SK-N-SH treated with all-trans-retinoic acid at 6 μM for 48 hours (cell line): Measurements from ENCODE around the gene CXCR6.

ENCODE experiments used
- ARNTL ChIP-seq: fragments of 450-650 bp; formaldehyde crosslinking; IDR thresholded peaks from 2 replicates; pipeline ENCODE4 v1.5.0; 2020; ENCODE audit warnings: low read depth, mild to moderate bottlenecking, moderate library complexity, borderline replicate concordance
- BACH2 ChIP-seq: fragments of 250-450 bp; sonication (Bioruptor Pico); IDR thresholded peaks from 2 replicates; pipeline ENCODE4 v1.9.0; 2021; ENCODE audit warnings: mild to moderate bottlenecking, borderline replicate concordance
- CREB5 ChIP-seq: fragments of 250-450 bp; sonication (Bioruptor Pico); IDR thresholded peaks from 2 replicates; pipeline ENCODE4 v1.5.1; 2020; ENCODE audit warnings: low read depth, mild to moderate bottlenecking, moderate library complexity
- CSDC2 ChIP-seq: fragments of 250-450 bp; sonication (Bioruptor Pico); IDR thresholded peaks from 2 replicates; pipeline ENCODE4 v1.5.0; 2020; ENCODE audit warnings: mild to moderate bottlenecking, moderate library complexity
- GLIS3 ChIP-seq: fragments of 250-450 bp; sonication (Bioruptor Pico); IDR thresholded peaks from 2 replicates; pipeline ENCODE4 v1.5.0; 2020; ENCODE audit warnings: mild to moderate bottlenecking, moderate library complexity
- PATZ1 ChIP-seq: fragments of 250-450 bp; sonication (Bioruptor Pico); IDR thresholded peaks from 2 replicates; pipeline ENCODE4 v1.8.0; 2020; ENCODE audit warnings: mild to moderate bottlenecking, moderate library complexity, borderline replicate concordance
- PPARA ChIP-seq: fragments of 250-450 bp; sonication (Bioruptor Pico); IDR thresholded peaks from 2 replicates; pipeline ENCODE4 v1.5.0; 2020; ENCODE audit warnings: mild to moderate bottlenecking, borderline replicate concordance
- RARB ChIP-seq: fragments of 250-450 bp; sonication (Bioruptor Pico); IDR thresholded peaks from 2 replicates; pipeline ENCODE4 v1.8.0; 2021; ENCODE audit warnings: mild to moderate bottlenecking, moderate library complexity
- TCF4 ChIP-seq: fragments of 250-450 bp; sonication (Bioruptor Pico); IDR thresholded peaks from 2 replicates; pipeline ENCODE4 v1.8.0; 2021; ENCODE audit warnings: mild to moderate bottlenecking, moderate library complexity, borderline replicate concordance
- TOX ChIP-seq: fragments of 250-450 bp; sonication (Bioruptor Pico); IDR thresholded peaks from 2 replicates; pipeline ENCODE4 v1.8.0; 2021; ENCODE audit warnings: mild to moderate bottlenecking, moderate library complexity, borderline replicate concordance
- ZC3H10 ChIP-seq: fragments of 250-450 bp; sonication (Bioruptor Pico); IDR thresholded peaks from 2 replicates; pipeline ENCODE4 v1.5.1; 2021; ENCODE audit warnings: mild to moderate bottlenecking, moderate library complexity
- ZFP3 ChIP-seq: fragments of 250-450 bp; sonication (Bioruptor Pico); IDR thresholded peaks from 2 replicates; pipeline ENCODE4 v1.5.0; 2020; ENCODE audit warnings: mild to moderate bottlenecking, moderate library complexity
- ZNF70 ChIP-seq: fragments of 450-650 bp; formaldehyde crosslinking; IDR thresholded peaks from 2 replicates; pipeline ENCODE4 v1.5.0; 2020; ENCODE audit warnings: mild to moderate bottlenecking, moderate library complexity
- ZNF8 ChIP-seq: fragments of 450-650 bp; formaldehyde crosslinking; IDR thresholded peaks from 2 replicates; pipeline ENCODE4 v1.5.0; 2020; ENCODE audit warnings: mild to moderate bottlenecking, moderate library complexity

- TF ChIP-seq TCF4 (CRISPR knock-in tag) (no peak), RARB (CRISPR knock-in tag) (no peak), ZC3H10 (CRISPR knock-in tag) (no peak), ZFP3 (CRISPR knock-in tag) (no peak), BACH2 (CRISPR knock-in tag) (no peak), CREB5 (CRISPR knock-in tag) (no peak), ZNF70 (CRISPR knock-in tag) (no peak), ARNTL (CRISPR knock-in tag) (no peak), PATZ1 (CRISPR knock-in tag) (no peak), TOX (no peak), ZNF8 (CRISPR knock-in tag) (no peak), GLIS3 (no peak), CSDC2 (CRISPR knock-in tag) (no peak), PPARA (CRISPR knock-in tag) (no peak)
These were observed 14.1 kb upstream of the CXCR6 start for GRCh38 chr3:45929042-45929679.
